Endothelial cell of umbilical vein (primary cell): Measurements from ENCODE around the gene PRKRIP1. TPM values are rescaled to one million over a fixed set of nuclear protein-coding genes. Genes with fewer than 3 reads are reported as not detected.

Experiments
- BruUV-seq: library from RNA; stranded (reverse); fragments of 400-500 nt; replicated peaks from 2 replicates; lab custom pipeline; 2021; lab: Mats Ljungman, UMichigan
- CTCF ChIA-PET: fragments of 300-600, 350-600 bp; sonication (Branson Sonifier 250); formaldehyde crosslinking; loops from one replicate; lab custom pipeline; 2021; ENCODE audit warnings: antibody characterized with exemption, inconsistent platforms; lab: Charles Lee
- POLR2A ChIA-PET: fragments of 300-600, 350-600 bp; sonication (Branson Sonifier 250); formaldehyde crosslinking; loops from one replicate; lab custom pipeline; 2021; ENCODE audit warnings: antibody characterized with exemption, inconsistent platforms; lab: Charles Lee
- DNase-seq: peaks from one replicate; pipeline ENCODE4 v3.0.0-alpha.2; 2011; ENCODE audit warnings: low read depth, low spot score
- FAIRE-seq: peaks from 2 replicates; lab custom pipeline; 2011; peaks lifted over from hg19 to GRCh38; lab: Jason Lieb, UNC
- H2AFZ ChIP-seq: 2 replicates; pipeline ENCODE4 v1.6.0; 2012; ENCODE audit warnings: low read depth, low read length, control low read depth, inconsistent platforms
- H3K27ac ChIP-seq: 2 replicates; pipeline ENCODE4 v1.5.1; 2011; ENCODE audit warnings: low read depth, mild to moderate bottlenecking, control low read depth, low read length, moderate library complexity; ENCODE audit not compliant: insufficient read depth
- H3K27me3 ChIP-seq, 2 experiments: 2 replicates each; pipeline versions ENCODE4 v1.6.0 to v1.6.1; 2011; ENCODE audit warnings: low read length in 2 of 2, mixed read lengths in 1 of 2; ENCODE audit not compliant: control insufficient read depth in 2 of 2, insufficient read depth in 2 of 2
- H3K36me3 ChIP-seq, 2 experiments: 2 replicates in 1 of 2; 3 replicates in 1 of 2; pipeline ENCODE4 v1.5.1; 2011; ENCODE audit warnings: low read length in 2 of 2, mild to moderate bottlenecking in 1 of 2, moderate library complexity in 1 of 2; ENCODE audit not compliant: control insufficient read depth in 2 of 2, insufficient read depth in 2 of 2; ENCODE audit errors: extremely low read depth in 1 of 2
- H3K4me1 ChIP-seq: 3 replicates; pipeline ENCODE4 v1.5.1; 2011; ENCODE audit warnings: mild to moderate bottlenecking, low read length; ENCODE audit not compliant: control insufficient read depth, insufficient read depth; ENCODE audit errors: extremely low read depth
- H3K4me2 ChIP-seq: 2 replicates; pipeline ENCODE4 v1.6.1; 2011; ENCODE audit warnings: low read length, control low read depth, mixed read lengths; ENCODE audit not compliant: insufficient read depth
- H3K4me3 ChIP-seq, 3 experiments: fragments of 200-600 bp in 1 of 3; sonication (generic), shearing (Covaris generic) in 1 of 3; replicated peaks in 1 of 3; 2 replicates each; pipeline ENCODE4 v1.5.1; 2011 to 2016; ENCODE audit warnings: control low read depth in 3 of 3, low read length in 3 of 3, mild to moderate bottlenecking in 2 of 3, inconsistent platforms in 1 of 3, low read depth in 1 of 3, moderate library complexity in 1 of 3; ENCODE audit not compliant: insufficient read depth in 1 of 3
- H3K79me2 ChIP-seq: 2 replicates; pipeline ENCODE4 v1.6.0; 2012; ENCODE audit warnings: low read length, inconsistent platforms; ENCODE audit not compliant: control insufficient read depth, insufficient read depth
- H3K9ac ChIP-seq: replicated peaks from 2 replicates; pipeline ENCODE3; 2011; ENCODE audit warnings: low read length, control low read depth; ENCODE audit not compliant: insufficient read depth; ENCODE audit errors: extremely low read depth
- H3K9me1 ChIP-seq: replicated peaks from 3 replicates; pipeline ENCODE4 v1.6.0; 2011; ENCODE audit warnings: mild to moderate bottlenecking, low read length; ENCODE audit not compliant: control insufficient read depth, insufficient read depth; ENCODE audit errors: extremely low read depth
- H3K9me3 ChIP-seq: replicated peaks from 2 replicates; pipeline ENCODE4 v1.5.1; 2012; ENCODE audit warnings: low read length, inconsistent platforms; ENCODE audit not compliant: control insufficient read depth, insufficient read depth
- H4K20me1 ChIP-seq: replicated peaks from 2 replicates; pipeline ENCODE3; 2011; ENCODE audit warnings: mild to moderate bottlenecking, low read length; ENCODE audit not compliant: control insufficient read depth, insufficient read depth; ENCODE audit errors: extremely low read depth
- CTCF ChIP-seq, 2 donors: IDR thresholded peaks; 1 replicate in 1 of 2; 2 replicates in 1 of 2; pipeline ENCODE4 v1.5.1; 2011; ENCODE audit warnings: low read length in 2 of 2, mild to moderate bottlenecking in 2 of 2, moderate library complexity in 2 of 2, control low read depth in 1 of 2, inconsistent platforms in 1 of 2, low read depth in 1 of 2; ENCODE audit not compliant: insufficient read depth in 1 of 2; ENCODE audit errors: extremely low read depth in 1 of 2
- EZH2 ChIP-seq: IDR thresholded peaks from 2 replicates; pipeline ENCODE4 v1.6.1; 2012; ENCODE audit warnings: borderline replicate concordance, low read depth, mild to moderate bottlenecking, moderate library complexity, low read length, inconsistent platforms; ENCODE audit not compliant: severe bottlenecking
- FOS ChIP-seq: IDR thresholded peaks from 2 replicates; pipeline ENCODE4 v1.6.1; 2011; ENCODE audit warnings: mild to moderate bottlenecking, low read length, moderate library complexity, borderline replicate concordance; ENCODE audit not compliant: insufficient read depth
- GATA2 ChIP-seq: IDR thresholded peaks from 2 replicates; pipeline ENCODE4 v1.7.0; 2011; ENCODE audit warnings: low read depth, mild to moderate bottlenecking, moderate library complexity, mixed read lengths, low read length; ENCODE audit not compliant: insufficient read length, insufficient read depth
- JUN ChIP-seq: IDR thresholded peaks from 2 replicates; pipeline ENCODE4 v1.6.1; 2011; ENCODE audit warnings: borderline replicate concordance, low read depth; ENCODE audit not compliant: insufficient read length, insufficient read depth
- MYC ChIP-seq: IDR thresholded peaks from one replicate; pipeline ENCODE4 v1.6.1; 2011; ENCODE audit warnings: mild to moderate bottlenecking, low read depth, low read length
- POLR2A ChIP-seq: IDR thresholded peaks from 2 replicates; pipeline ENCODE4 v1.6.1; 2012; ENCODE audit warnings: low read depth, mild to moderate bottlenecking, control low read depth, low read length
- POLR2AphosphoS5 ChIP-seq: IDR thresholded peaks from 2 replicates; pipeline ENCODE4 v1.6.1; 2012; ENCODE audit warnings: low read depth, mild to moderate bottlenecking, control low read depth, low read length, moderate library complexity; ENCODE audit not compliant: insufficient read depth
- dilution Hi-C: fragments of 300-500 bp; cut with MboI; formaldehyde crosslinking; loops from one replicate; pipeline ENCODE4 v1.15.0; 2019; ENCODE audit warnings: low sequenced_read_pairs; ENCODE audit not compliant: extremely low pct_ligation_motif_present
- intact Hi-C: fragments of 100-400 bp; cut with micrococcal nuclease; formaldehyde crosslinking; loops from one replicate; pipeline ENCODE4 v1.10.0; 2022
- polyA plus RNA-seq, 4 experiments: library from polyadenylated mRNA; depleted of rRNA in 3 of 4; stranded (reverse) in 3 of 4; unstranded in 1 of 4; fragments of >200 nt; gene quantifications; 2 replicates each; pipeline versions ENCODE4 v1.2.1 to v1.2.3, GENCODE V29; 2011 to 2012; ENCODE audit warnings: missing spikeins in 1 of 4
- total RNA-seq: library from RNA; stranded (reverse); gene quantifications from 2 replicates; pipeline ENCODE4 v1.2.3, GENCODE V29; 2021
- TF ChIP-seq, protein P1 (sequence below): IDR thresholded peaks from 2 replicates; pipeline ENCODE4 v1.6.1; 2011; ENCODE audit not compliant: insufficient read depth, insufficient read length

The PRKRIP1 gene
- total and polyA plus RNA-seq, 2 donors (not counting 3 experiments of a cell fraction or from before 2014, with no cell fraction given): 16.1 to 26.1 TPM

GRCh38 chr7:102393467-102393866 is 2.7 kb upstream of the PRKRIP1 start:
- no peak for DNase-seq
- ChIA-PET CTCF (interaction anchor here (0.6 to 1.9 kb wide), 6 partner anchors 11 to 121 kb away, joined by 3 to 7 read pairs (median 4); no protein-coding TSS in a partner anchor), POLR2A (no interaction called here)
- Histone ChIP-seq H2AFZ (no peak overlapping the region), H3K79me2 (peaks cover 13% of the 10 kb centered on the region), H3K27me3 (no peaks in the 10 kb centered on the region), H3K27ac (no peak overlapping the region), H3K9me1 (no peaks in the 10 kb centered on the region), H3K9me3 (no peaks in the 10 kb centered on the region), H3K4me2 (no peak overlapping the region), H4K20me1 (no peaks in the 10 kb centered on the region), H3K4me3 (no peak overlapping the region), H3K9ac (no peak overlapping the region), H3K4me1 (peaks cover 13% of the 10 kb centered on the region), H3K36me3 (peaks cover 0 to 6% of the 10 kb centered on the region in 2 experiments)
- intact Hi-C loops: loop anchor here (10.0 kb wide), 1 partner anchor 709 kb away; no protein-coding TSS in a partner anchor
- BruUV-seq: no TSS peak
- FAIRE-seq: no peak
- TF ChIP-seq MYC (no peak), JUN (no peak), POLR2AphosphoS5 (no peak), FOS (no peak), POLR2A (no peak), CTCF (IDR thresholded peaks at IDR 0.05; ENCODE audit: extremely low read depth in 1 of 2, insufficient read depth in 1 of 2, low read depth in 1 of 2, low read length in 2 of 2) (no peak), GATA2 (no peak), EZH2 (no peak)
- TF ChIP-seq, protein P1, sequence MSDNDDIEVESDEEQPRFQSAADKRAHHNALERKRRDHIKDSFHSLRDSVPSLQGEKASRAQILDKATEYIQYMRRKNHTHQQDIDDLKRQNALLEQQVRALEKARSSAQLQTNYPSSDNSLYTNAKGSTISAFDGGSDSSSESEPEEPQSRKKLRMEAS: no peak
- dilution Hi-C loops: no loop called here
